ENCODE results near the gene CACNA1C.

CACNA1C gene

DNA sequence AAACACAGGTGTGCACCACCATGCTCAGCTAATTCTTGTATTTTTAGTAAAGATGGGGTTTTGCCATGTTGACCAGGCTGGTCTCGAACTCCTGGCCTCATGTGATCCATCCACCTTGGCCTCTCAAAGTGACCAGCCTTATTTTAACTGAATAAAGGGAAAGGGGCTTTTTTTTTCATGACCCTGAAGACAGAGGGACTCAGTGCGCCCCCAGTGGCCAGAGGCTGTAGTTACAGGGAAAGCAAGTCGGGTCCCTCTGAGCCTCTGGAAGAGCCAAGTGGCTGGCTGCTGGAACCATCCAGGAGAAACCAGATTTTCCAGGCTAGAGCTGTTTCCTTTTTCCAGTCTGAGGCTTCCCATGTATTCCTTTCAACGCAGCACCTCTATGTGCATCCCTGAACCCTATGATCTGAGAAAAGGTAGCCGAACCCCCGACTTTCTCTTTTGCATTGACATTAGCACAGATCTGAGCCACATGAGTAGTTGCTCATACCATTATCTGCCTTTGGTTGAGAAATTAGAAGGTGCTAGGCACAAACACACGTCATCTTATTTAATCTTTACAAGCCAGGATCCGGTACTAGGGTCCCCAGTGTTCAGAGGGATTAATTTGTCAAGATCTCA lies 342.7 kb downstream of the CACNA1C start:
- peak; percentile 71 for DNase-seq
- TF ChIP-seq, protein P1, sequence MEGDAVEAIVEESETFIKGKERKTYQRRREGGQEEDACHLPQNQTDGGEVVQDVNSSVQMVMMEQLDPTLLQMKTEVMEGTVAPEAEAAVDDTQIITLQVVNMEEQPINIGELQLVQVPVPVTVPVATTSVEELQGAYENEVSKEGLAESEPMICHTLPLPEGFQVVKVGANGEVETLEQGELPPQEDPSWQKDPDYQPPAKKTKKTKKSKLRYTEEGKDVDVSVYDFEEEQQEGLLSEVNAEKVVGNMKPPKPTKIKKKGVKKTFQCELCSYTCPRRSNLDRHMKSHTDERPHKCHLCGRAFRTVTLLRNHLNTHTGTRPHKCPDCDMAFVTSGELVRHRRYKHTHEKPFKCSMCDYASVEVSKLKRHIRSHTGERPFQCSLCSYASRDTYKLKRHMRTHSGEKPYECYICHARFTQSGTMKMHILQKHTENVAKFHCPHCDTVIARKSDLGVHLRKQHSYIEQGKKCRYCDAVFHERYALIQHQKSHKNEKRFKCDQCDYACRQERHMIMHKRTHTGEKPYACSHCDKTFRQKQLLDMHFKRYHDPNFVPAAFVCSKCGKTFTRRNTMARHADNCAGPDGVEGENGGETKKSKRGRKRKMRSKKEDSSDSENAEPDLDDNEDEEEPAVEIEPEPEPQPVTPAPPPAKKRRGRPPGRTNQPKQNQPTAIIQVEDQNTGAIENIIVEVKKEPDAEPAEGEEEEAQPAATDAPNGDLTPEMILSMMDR (IDR thresholded peaks at IDR 0.05; ENCODE audit: low read depth, low read length), result peak; percentile 91
- no peaks in the 10 kb centered on the region for H3K9me3 ChIP-seq

DNA sequence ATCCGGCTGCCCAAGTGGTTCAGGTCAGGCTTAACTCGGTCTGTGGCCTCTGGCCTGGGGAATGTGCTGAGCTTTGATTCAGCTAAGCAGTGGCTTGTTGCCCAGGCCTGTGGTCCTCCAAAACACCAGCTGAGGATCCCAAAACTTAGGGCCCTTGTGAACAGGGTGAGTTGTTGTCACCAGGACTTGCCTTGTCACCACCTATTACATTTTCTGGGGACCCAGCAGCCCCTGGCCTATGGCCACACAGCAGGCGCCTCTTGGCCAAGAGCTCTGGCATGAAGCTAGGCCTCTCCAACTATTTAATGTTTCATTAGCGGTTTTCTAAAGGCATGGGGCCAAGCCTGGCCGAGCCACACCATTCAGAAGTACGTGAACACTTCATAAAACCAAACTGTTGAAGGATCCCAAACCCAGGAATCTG lies 343.7 kb downstream of the CACNA1C start:
- Histone ChIP-seq H3K27me3 (no peaks in the 10 kb centered on the region), H3K36me3 (no peaks in the 10 kb centered on the region), H3K4me1 (no peaks in the 10 kb centered on the region), H3K4me3 (ENCODE audit: low read depth, low read length) (no peak overlapping the region), H3K9me3 (no peaks in the 10 kb centered on the region)
- TF ChIP-seq, protein P1 (IDR thresholded peaks at IDR 0.05; ENCODE audit: low read depth, low read length), result no peak
- DNase-seq, result no peak

More for the DNA sequence above, 342.7 kb downstream of the CACNA1C start:
- Histone ChIP-seq H3K4me3 (ENCODE audit: low read depth, low read length) (no peak overlapping the region), H3K36me3 (no peaks in the 10 kb centered on the region), H3K4me1 (no peaks in the 10 kb centered on the region), H3K27me3 (no peaks in the 10 kb centered on the region)

DNA sequence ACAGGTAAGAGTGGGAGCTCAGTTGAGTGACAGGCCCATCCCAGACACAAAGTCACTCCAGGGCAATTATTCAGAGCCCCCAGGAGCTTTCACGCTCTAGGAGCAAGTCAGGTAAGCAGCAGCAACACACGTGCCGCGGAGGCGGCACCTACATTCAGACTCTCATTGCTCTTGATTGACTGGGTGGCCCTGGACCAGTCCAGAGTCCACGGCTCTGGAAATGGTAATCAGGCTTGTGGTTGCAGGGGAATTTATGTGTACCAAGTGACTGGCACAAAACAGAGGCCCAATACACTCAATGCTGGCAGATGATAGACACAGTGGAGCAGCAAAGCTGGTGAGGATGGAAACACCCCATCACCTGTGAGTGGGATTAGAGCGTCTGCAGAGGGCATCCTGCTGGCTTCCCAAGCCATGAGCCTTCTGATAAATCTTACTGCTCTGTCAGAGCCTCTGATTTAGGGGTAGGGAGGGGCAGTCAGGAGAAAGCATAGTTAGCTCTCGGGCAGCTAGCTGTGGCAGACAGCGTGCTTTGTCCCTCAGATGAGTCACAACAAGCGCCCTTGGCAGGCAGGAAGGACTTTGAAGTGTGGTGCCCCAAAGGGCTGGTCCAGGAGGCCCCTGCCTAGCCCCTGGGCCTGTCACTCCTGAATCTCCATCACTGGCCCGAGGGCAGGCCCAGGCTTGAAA lies 344.7 kb downstream of the CACNA1C start:
- Histone ChIP-seq H3K4me1 (peaks cover 7% of the 10 kb centered on the region), H3K9me3 (no peaks in the 10 kb centered on the region), H3K4me3 (ENCODE audit: low read depth, low read length) (no peak overlapping the region), H3K36me3 (no peaks in the 10 kb centered on the region), H3K27me3 (no peaks in the 10 kb centered on the region)
- no peak for DNase-seq
- TF ChIP-seq, protein P1 (IDR thresholded peaks at IDR 0.05; ENCODE audit: low read depth, low read length), result no peak

DNA sequence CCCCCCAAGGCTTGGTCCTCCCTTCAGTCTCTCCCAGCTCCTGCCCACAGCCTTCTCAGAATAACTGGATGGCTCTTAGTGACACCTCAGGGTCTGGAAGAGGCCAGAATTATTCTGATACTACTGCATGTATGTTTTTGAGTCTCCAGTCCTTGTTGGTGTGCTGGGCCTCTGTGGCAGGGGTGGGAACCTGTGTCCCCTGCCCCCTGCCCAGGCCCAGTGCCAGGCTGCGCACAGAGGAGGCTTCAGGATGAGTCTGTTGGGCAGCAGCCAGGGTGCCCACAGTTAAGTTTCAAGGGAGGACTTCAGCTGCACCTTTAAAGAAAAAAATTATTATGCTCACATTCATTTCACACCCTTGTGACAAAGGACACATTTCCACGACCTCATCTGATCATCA lies 348.3 kb downstream of the CACNA1C start:
- H3K27me3 ChIP-seq, result no peaks in the 10 kb centered on the region
- TF ChIP-seq, protein P1 (IDR thresholded peaks at IDR 0.05; ENCODE audit: low read depth, low read length), result no peak
- H3K4me1 ChIP-seq, result peaks cover 9% of the 10 kb centered on the region
- DNase-seq, result no peak
- no peaks in the 10 kb centered on the region for H3K36me3 ChIP-seq
- no peaks in the 10 kb centered on the region for H3K9me3 ChIP-seq
- H3K4me3 ChIP-seq (ENCODE audit: low read depth, low read length), result no peak overlapping the region

DNA sequence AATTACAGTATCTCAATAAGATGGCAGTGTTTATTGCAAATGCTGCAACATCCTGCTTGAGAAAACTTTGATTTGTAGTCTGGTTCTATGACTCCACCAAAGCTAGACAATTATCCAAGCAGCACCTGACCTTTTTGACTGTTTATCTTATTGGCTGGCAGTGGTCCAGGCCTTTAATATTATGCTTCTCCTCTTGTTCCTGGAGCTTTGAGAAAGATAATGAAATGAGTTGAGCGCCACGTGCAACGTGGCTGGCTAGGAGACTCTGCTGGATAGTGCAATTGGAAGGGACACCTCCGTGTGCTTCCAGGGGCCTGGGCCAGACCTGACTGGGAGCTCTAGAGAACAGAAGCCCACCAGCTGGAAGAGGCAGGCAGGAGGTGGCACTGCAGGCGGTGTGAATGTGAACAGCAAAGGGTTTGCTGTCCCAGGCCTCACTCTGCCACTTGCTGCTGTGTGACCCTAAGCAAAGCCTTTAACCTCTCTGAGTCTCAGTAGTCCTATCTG lies 349.3 kb downstream of the CACNA1C start:
- H3K36me3 ChIP-seq, result no peaks in the 10 kb centered on the region
- H3K4me3 ChIP-seq (ENCODE audit: low read depth, low read length), result no peak overlapping the region
- TF ChIP-seq, protein P1 (IDR thresholded peaks at IDR 0.05; ENCODE audit: low read depth, low read length), result no peak
- peak; percentile 58 for DNase-seq
- peaks cover 9% of the 10 kb centered on the region for H3K4me1 ChIP-seq
- H3K27me3 ChIP-seq, result no peaks in the 10 kb centered on the region
- no peaks in the 10 kb centered on the region for H3K9me3 ChIP-seq
